ENCODE data around the gene SELENBP1.

The SELENBP1 gene

GRCh38 chr1:151370211-151370911 is 2.1 kb downstream of the SELENBP1 start:
- no peak for DNase-seq
- in situ Hi-C loops (cut with HindIII; ENCODE audit: low pct_ligation_motif_present, low sequenced_read_pairs), result no loop called here

GRCh38 chr1:151369621-151370048 is 2.9 kb downstream of the SELENBP1 start:
- Histone ChIP-seq H3K4me3 (ENCODE audit: low read depth, low read length) (no peak overlapping the region), H3K27me3 (replicated peaks) (no peaks in the 10 kb centered on the region), H3K27ac (no peak overlapping the region), H3K36me3 (replicated peaks) (no peaks in the 10 kb centered on the region)
- no peak for DNase-seq
- TF ChIP-seq, protein P1, sequence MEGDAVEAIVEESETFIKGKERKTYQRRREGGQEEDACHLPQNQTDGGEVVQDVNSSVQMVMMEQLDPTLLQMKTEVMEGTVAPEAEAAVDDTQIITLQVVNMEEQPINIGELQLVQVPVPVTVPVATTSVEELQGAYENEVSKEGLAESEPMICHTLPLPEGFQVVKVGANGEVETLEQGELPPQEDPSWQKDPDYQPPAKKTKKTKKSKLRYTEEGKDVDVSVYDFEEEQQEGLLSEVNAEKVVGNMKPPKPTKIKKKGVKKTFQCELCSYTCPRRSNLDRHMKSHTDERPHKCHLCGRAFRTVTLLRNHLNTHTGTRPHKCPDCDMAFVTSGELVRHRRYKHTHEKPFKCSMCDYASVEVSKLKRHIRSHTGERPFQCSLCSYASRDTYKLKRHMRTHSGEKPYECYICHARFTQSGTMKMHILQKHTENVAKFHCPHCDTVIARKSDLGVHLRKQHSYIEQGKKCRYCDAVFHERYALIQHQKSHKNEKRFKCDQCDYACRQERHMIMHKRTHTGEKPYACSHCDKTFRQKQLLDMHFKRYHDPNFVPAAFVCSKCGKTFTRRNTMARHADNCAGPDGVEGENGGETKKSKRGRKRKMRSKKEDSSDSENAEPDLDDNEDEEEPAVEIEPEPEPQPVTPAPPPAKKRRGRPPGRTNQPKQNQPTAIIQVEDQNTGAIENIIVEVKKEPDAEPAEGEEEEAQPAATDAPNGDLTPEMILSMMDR (IDR thresholded peaks at IDR 0.05; ENCODE audit: low read depth, low read length, missing control alignments), result no peak
- in situ Hi-C loops (cut with HindIII; ENCODE audit: low pct_ligation_motif_present, low sequenced_read_pairs), result no loop called here

More at GRCh38 chr1:151370211-151370911, 2.1 kb downstream of the SELENBP1 start:
- Histone ChIP-seq H3K36me3 (replicated peaks) (no peaks in the 10 kb centered on the region), H3K27me3 (replicated peaks) (no peaks in the 10 kb centered on the region), H3K4me3 (ENCODE audit: low read depth, low read length) (no peak overlapping the region), H3K27ac (no peak overlapping the region)
- TF ChIP-seq, protein P1 (IDR thresholded peaks at IDR 0.05; ENCODE audit: low read depth, low read length, missing control alignments), result no peak

- Histone ChIP-seq H3K4me3 (ENCODE audit: low read depth, low read length) (no peak overlapping the region), H3K36me3 (replicated peaks) (no peaks in the 10 kb centered on the region), H3K27ac (no peak overlapping the region), H3K27me3 (replicated peaks) (no peaks in the 10 kb centered on the region)
- in situ Hi-C loops (cut with HindIII; ENCODE audit: low pct_ligation_motif_present, low sequenced_read_pairs), result no loop called here
- no peak for DNase-seq
- TF ChIP-seq, protein P1 (IDR thresholded peaks at IDR 0.05; ENCODE audit: low read depth, low read length, missing control alignments), result no peak
Measured at GRCh38 chr1:151369302-151369610, 3.2 kb downstream of the SELENBP1 start.

GRCh38 chr1:151368393-151369301 is 3.9 kb downstream of the SELENBP1 start:
- in situ Hi-C loops (cut with HindIII; ENCODE audit: low pct_ligation_motif_present, low sequenced_read_pairs), result no loop called here
- Histone ChIP-seq H3K4me3 (ENCODE audit: low read depth, low read length) (no peak overlapping the region), H3K27me3 (replicated peaks) (no peaks in the 10 kb centered on the region), H3K27ac (no peak overlapping the region), H3K36me3 (replicated peaks) (no peaks in the 10 kb centered on the region)
- no peak for DNase-seq
- TF ChIP-seq, protein P1 (IDR thresholded peaks at IDR 0.05; ENCODE audit: low read depth, low read length, missing control alignments), result no peak

DNA sequence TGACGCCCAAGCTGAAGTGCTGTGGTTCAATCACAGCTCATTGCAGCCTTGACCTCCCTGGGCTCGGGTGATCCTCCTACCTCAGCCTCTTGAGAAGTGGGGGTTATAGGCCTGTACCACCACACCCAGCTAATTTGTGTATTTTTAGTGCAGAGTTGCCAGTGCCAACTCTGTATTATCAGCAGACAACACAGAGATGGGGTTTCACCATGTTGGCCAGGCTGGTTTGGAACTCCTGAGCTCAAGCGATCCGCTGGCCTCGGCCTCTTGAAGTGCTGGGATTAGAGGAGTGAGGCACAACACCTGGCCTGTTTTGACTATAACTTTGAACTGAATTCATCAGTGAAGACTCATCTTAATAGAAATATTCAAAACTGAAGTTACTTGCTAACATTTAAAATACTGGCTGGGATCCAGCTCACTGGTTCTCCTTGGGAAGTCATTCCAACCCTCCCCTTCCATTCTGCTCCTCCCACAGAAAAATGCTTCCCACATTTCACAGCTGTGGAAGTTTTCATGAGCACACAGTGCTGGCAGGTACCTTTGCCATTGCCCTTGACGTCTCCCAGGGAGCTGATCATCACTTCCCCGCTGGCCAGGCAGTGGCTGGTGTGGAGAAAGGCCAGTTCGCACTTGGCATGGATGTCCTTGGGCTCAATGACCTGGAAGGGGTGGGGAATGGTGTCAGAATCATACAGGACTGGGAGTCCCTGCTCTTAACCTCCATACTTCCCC is 4.7 kb downstream of the SELENBP1 start:
- no peak for DNase-seq
- Histone ChIP-seq H3K4me3 (ENCODE audit: low read depth, low read length) (no peak overlapping the region), H3K27me3 (replicated peaks) (no peaks in the 10 kb centered on the region), H3K36me3 (replicated peaks) (no peaks in the 10 kb centered on the region), H3K27ac (no peak overlapping the region)
- in situ Hi-C loops (cut with HindIII; ENCODE audit: low pct_ligation_motif_present, low sequenced_read_pairs), result no loop called here
- TF ChIP-seq, protein P1 (IDR thresholded peaks at IDR 0.05; ENCODE audit: low read depth, low read length, missing control alignments), result no peak
